KOPT-K1 (cell line): Measurements from ENCODE around the gene CFAP54.
"Not testable (repeated sequence)": the region's sequence is repeated elsewhere in the genome, so short reads cannot be mapped to it uniquely, and the experiment has no call there.

Source experiments
- H3K27ac ChIP-seq: fragments of 200-600 bp; sonication (generic); 2 replicates; pipeline ENCODE4 v1.5.1; 2016; ENCODE audit warnings: antibody characterized with exemption, mild to moderate bottlenecking, low read depth, low read length; ENCODE audit not compliant: poor library complexity, severe bottlenecking
- H3K36me3 ChIP-seq: fragments of 200-600 bp; sonication (generic); 2 replicates; pipeline ENCODE4 v1.5.1; 2017; ENCODE audit warnings: antibody characterized with exemption, mild to moderate bottlenecking, low read length, moderate library complexity; ENCODE audit not compliant: insufficient read depth
- H3K9me3 ChIP-seq: fragments of 200-600 bp; sonication (generic); 2 replicates; pipeline ENCODE4 v1.5.1; 2017; ENCODE audit warnings: antibody characterized with exemption, low read length, mild to moderate bottlenecking; ENCODE audit not compliant: insufficient read depth, poor library complexity, severe bottlenecking

The CFAP54 gene

DNA sequence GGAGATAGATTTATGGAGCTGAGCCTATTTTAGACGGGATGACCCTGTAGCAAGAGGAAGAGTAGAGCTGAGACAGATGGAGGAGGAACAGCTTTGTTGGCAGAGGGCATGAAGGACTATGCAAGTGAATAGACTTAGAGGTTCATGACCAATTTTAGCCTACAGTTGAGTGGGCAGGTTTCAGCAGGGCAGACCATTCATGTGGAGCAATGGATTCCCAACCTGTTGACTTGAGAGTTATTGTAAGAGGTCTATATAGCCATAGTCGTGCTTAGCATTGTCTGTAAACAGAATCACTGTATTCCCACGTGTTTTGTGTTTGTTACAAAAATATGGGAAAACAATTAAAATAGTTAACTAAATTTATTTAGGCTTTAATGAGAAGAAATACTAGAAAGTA lies 116.8 kb downstream of the CFAP54 start:
- Histone ChIP-seq H3K9me3 (no peaks in the 10 kb centered on the region), H3K27ac (no peak overlapping the region), H3K36me3 (no peaks in the 10 kb centered on the region)

DNA sequence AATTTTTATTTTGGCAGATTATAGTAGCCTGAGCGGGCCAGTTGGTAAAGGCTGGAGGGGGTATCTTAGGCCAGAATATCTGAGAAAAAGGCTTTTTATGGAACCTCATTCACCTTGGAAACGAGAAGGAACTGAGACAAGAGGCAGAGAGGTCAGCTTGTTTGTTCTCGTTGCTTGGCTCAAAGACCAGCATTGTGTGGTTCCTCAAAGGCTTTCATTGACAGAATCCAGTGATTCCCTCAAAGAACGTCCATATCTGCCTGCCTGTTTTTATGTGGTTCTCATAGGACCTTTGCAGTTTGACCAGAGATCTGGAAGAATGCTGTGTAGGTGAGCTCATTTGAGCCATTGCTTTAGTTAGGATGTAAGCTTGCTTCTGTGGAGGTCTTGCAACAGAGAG lies 117.3 kb downstream of the CFAP54 start:
- Histone ChIP-seq H3K27ac (no peak overlapping the region), H3K36me3 (no peaks in the 10 kb centered on the region), H3K9me3 (no peaks in the 10 kb centered on the region)

DNA sequence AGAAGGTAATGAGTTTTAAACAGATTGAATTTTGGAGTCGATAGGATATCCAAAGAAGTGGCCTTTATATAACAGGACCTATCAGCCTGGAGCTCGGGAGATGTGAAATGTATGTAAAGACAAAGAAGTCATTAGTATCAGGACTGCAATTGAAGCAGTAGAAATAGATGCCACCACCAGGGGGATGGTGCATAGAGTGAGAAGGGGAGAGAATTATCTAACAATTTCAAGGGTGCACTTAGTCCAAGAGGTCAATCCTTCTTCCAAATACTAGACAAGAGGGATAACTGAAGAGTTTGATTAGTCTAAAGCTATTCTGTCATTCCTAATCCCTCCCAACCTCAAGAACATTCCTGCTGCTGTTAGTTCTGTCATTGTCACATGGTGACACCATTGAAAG lies 127.8 kb downstream of the CFAP54 start:
- no peaks in the 10 kb centered on the region for H3K9me3 ChIP-seq
- H3K36me3 ChIP-seq, result no peaks in the 10 kb centered on the region
- no peak overlapping the region for H3K27ac ChIP-seq

DNA sequence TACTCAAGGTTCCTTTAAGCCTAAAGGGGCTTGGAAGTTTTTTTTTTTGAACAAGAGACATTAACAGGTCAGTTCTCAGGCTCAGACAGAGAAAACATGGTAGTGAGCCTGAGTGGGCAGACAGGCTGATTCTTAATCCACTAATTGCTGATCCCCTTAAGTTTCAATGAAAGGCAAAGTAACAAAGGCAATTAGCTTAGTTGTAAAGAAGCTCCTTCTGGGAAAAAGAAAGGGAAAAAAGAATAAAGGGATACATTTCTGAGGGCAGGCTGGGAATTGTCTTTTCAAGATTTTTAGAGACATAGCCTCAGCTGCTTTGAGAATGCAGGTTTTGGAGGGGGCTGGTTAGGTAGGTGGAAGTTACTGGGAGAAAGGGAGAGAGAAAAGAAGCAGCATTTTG lies 133.8 kb downstream of the CFAP54 start:
- H3K27ac ChIP-seq, result no peak overlapping the region
- H3K9me3 ChIP-seq, result no peaks in the 10 kb centered on the region
- H3K36me3 ChIP-seq, result no peaks in the 10 kb centered on the region

DNA sequence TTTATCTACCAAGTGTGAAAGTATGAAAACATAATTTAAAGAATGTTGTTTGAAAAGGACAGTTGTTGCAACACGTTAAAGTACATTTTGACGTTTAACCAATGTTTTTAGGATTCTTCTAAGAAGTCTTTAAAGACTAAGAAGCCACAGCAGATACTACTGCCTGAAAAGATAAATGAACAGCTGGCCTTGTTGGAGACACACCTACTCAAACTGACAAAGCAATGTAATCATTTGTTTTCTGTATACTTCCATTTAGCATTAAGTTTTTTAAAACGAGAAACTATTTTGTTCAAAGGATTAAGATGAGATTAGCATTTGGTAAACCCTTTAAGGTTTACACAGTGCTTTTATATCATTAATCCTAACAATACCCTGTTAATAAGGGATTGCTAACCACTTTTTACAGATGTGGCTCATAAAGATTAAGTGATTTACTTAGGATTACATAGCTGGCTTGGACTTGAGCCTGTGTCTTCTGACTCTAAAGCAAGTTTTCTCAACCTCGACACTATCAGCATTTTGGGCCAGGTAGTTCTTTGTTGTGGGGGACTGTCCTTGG lies 134.4 kb downstream of the CFAP54 start:
- H3K9me3 ChIP-seq, result no peaks in the 10 kb centered on the region
- no peak overlapping the region for H3K27ac ChIP-seq
- H3K36me3 ChIP-seq, result no peaks in the 10 kb centered on the region

DNA sequence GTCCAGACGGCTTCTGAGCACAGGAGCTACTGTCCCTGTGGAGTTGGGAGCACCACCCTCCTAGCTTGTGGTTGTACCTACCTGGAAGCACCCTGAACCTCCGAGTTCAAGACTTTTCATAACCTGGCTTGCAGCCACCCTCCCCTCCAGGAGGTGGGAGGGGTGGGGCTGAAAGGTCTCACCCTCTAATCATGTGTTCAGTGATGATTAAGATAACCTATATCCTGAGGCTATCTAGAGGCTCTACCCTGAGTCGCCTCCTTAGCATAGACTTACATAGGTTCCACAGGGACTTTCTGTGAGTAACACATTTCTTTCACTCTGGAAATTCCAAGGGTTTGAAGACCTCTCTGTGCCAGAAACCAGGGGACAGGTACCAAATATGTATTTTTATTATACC lies 146.5 kb downstream of the CFAP54 start:
- no peaks in the 10 kb centered on the region for H3K36me3 ChIP-seq
- H3K9me3 ChIP-seq, result no peaks in the 10 kb centered on the region
- H3K27ac ChIP-seq, result no peak overlapping the region

DNA sequence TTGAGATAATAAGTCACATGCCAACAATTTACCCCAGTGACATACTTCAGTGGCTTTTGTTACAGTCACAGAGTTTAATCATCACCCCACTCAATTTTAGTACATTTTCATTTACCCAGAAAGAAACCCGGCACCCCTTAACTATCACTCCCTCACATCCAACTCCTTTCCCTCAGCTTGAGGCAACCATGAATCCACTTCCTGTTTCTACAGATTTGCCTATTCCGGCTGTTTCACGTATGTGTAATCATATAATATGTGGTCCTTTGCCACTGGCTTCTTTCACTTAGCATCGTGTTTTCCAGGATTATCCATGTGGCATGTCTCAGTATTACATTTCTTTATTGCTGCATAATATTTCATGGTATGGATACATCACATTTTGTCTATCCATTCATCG lies 147.5 kb downstream of the CFAP54 start:
- Histone ChIP-seq H3K9me3 (no peaks in the 10 kb centered on the region), H3K27ac (no peak overlapping the region), H3K36me3 (no peaks in the 10 kb centered on the region)

DNA sequence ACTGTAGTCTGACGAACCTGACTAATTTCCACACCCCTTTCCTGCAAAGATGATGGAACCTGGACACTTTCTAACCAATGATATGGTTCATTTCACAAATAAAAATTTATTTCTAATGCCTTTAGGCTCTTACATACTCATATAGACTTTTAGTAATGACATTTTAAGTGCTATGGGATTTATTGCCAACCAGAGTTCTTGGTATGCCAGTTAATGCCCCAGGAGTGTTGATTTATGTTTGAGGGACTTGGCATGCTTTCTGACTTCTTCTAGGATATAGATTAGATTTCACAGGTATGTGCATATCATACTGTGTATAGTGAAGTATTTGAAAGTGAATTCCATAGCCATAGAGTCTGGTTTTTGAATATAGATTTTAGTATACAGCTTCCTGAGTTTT lies 159.5 kb downstream of the CFAP54 start:
- Histone ChIP-seq H3K27ac (no peak overlapping the region), H3K36me3 (no peaks in the 10 kb centered on the region), H3K9me3 (no peaks in the 10 kb centered on the region)

DNA sequence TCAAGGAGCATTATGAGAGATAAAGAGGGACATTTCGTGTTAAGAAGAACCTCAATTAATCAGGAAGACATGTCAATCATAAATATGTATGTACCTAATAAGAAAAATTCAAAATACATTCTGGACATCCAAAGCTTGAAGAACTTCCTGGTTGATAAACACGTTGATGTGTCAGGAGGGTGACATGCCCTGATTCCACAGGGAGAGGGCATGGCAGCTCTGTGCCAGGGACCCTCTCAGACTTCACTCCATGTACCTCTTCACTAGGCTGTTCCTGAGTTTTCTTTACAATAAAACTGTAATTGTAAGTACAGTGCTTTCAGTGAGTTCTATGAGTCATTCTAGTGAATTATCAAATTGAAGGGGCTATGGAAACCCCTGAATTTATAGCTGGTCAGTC lies 163.5 kb downstream of the CFAP54 start:
- Histone ChIP-seq H3K9me3 (no peaks in the 10 kb centered on the region), H3K27ac (no peak overlapping the region), H3K36me3 (no peaks in the 10 kb centered on the region)

DNA sequence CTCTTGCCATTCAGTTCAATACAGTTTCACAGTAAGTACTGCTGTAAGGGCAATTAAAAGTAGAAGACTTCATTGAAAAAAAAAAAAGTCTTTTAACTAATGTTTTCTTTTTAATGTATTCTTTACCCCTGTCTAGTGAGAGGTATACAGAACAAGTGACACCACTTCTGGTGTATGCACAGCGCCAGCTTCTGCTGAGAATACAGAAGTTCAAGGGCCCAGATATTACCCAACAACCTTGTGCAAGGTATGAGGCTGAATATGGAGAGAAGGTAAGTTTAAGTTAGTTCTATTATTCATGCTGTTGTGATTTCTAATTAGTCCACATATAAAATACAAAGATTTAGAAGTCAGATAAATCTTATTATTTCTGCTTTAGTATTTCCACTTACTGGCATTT lies 168.7 kb downstream of the CFAP54 start:
- H3K36me3 ChIP-seq, result no peaks in the 10 kb centered on the region
- no peak overlapping the region for H3K27ac ChIP-seq
- no peaks in the 10 kb centered on the region for H3K9me3 ChIP-seq

DNA sequence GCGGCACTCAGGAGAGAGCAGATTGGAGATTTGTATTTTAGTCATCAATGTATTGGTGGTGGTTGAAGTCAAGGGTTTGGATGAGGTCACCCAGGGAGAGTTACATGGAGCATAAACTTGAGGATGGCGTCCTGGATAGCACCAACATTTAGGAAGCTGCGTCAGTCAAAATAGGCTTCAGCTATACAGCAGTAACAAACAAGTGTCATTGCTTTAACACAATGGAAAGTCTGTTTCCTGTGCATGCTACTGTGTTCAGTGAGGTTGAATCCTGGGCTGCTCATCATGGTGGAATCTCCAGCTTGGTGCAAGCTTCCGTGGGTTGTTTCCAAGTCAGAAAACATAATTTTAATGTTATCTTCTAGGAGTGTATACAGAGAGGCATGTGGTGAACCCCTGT lies 180.4 kb downstream of the CFAP54 start:
- Histone ChIP-seq H3K9me3 (no peaks in the 10 kb centered on the region), H3K27ac (no peak overlapping the region), H3K36me3 (no peaks in the 10 kb centered on the region)

DNA sequence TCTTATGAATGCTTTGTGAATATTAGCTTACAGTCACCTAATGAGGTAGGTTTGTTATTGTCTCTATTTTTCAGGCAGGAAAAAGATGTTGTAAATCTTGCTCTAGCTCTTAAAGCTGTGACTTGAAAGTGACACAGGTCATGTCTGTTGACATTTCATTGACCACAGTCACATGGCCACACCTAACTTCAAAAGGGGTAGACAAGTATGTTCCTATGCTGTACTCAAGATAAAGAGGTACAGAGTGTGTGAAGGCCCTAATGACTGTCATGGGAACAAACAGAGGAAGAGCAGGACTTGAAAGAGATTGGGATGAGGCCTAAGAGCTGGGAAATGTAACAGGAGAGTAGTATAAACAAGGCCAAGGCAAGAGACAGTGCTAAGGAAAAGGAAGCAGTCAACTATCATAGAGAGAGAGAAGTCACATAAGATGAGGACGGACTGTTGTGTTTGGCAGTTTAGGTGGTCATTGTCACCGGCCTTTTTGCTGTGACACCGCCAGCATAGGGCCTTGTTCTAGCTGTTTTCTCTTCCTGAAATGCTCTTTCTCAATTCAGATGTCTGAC lies 181.0 kb downstream of the CFAP54 start:
- H3K27ac ChIP-seq, result no peak overlapping the region

DNA sequence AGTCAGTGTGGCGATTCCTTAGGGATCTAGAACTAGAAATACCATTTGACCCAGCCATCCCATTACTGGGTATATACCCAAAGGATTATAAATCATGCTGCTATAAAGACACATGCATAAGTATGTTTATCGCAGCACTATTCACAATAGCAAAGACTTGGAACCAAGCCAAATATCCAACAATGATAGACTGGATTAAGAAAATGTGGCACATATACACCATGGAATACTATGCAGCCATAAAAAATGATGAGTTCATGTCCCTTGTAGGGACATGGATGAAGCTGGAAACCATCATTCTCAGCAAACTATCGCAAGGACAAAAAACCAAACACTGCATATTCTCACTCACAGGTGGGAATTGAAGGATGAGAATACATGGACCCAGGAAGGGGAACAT lies 186.1 kb downstream of the CFAP54 start:
- H3K27ac ChIP-seq, H3K36me3 ChIP-seq, H3K9me3 ChIP-seq: not testable (repeated sequence)

More for the DNA sequence above, 181.0 kb downstream of the CFAP54 start:
- Histone ChIP-seq H3K9me3 (no peaks in the 10 kb centered on the region), H3K36me3 (no peaks in the 10 kb centered on the region)

DNA sequence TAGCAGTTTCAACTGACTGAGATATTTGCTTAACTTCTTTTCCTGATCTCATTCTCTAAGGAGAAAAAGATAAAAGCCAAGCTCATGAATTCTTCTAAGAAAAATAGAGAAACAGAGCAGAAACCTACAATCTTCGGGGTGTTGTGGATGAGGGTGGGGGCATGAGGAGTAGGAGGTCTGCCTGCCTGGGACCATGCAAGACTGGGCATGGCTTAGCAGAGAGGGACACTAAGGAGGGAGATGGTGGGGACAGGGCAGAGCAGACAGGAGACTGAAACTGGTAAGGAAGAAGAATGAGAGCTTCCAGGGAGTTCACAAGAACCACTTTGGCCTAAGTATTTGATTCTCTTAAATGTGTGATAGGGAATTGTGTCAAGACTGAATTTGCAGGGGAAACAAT lies 188.0 kb downstream of the CFAP54 start:
- no peak overlapping the region for H3K27ac ChIP-seq
- no peaks in the 10 kb centered on the region for H3K36me3 ChIP-seq
- H3K9me3 ChIP-seq, result no peaks in the 10 kb centered on the region

DNA sequence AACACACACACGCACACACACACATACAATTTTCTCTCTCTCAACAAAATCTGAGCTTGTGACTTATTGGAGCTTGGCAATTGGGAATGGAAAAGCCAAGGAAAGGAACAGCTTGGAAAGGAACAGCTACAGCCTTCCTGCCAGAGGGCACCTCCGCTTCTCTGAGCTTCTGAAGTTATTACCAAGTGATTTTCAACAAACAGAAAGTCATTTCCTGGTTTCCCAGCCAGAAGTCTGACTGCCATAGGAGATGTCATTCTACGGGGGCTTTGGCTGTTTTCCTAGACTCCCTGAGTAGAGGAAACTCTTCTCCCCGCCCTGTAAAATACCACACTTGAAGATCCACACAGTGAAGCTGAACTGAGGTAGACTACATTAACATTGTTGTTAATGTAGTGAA lies 198.3 kb downstream of the CFAP54 start:
- Histone ChIP-seq H3K27ac (no peak overlapping the region), H3K9me3 (peaks cover 4% of the 10 kb centered on the region), H3K36me3 (no peaks in the 10 kb centered on the region)

DNA sequence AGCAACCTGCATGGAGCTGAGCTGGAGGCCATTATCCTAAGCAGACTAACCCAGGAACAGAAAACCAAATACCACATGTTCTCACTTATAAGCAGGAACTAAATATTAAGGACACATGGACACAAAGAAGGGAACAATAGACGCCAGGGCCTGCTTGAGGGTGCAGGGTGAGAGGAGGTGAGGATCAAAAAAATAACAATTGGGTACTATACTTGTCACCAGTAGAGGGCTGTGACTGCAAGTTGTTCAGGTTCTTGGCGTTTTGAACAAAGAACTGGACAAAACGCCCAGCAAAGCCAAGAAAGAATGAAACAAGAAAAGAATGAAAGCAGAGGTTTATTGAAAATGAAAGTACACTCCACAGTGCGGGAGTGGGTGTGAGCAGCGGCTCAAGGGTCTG lies 209.1 kb downstream of the CFAP54 start:
- no peak overlapping the region for H3K27ac ChIP-seq
- H3K36me3 ChIP-seq, result no peaks in the 10 kb centered on the region
- no peaks in the 10 kb centered on the region for H3K9me3 ChIP-seq
